Gastrocnemius medialis (tissue), 4 donors: ENCODE results near the gene ZNF683. TPM values are rescaled to one million over a fixed set of nuclear protein-coding genes. Genes with fewer than 3 reads are reported as not detected.

Experiments used
- ATAC-seq, 2 donors: fragments of 150-250 bp; one replicate each; pipeline ENCODE4 v1.9.1; 2016
- DNase-seq, 2 donors: peaks; one replicate each; pipeline ENCODE4 v3.0.0-alpha.2; 2019
- H3K27ac ChIP-seq, 4 donors: fragments of 200-600 bp; sonication (generic); 1 replicate in 1 of 4; 2 replicates in 3 of 4; pipeline ENCODE4 v1.5.1; 2016 to 2018; ENCODE audit warnings: mild to moderate bottlenecking in 2 of 4, moderate library complexity in 1 of 4
- H3K27me3 ChIP-seq, 3 donors: fragments of 200-600 bp; sonication (generic) in 2 of 3; 1 replicate in 1 of 3; 2 replicates in 2 of 3; pipeline versions ENCODE4 v1.5.1 to v1.6.0; 2016 to 2019; ENCODE audit warnings: mild to moderate bottlenecking in 1 of 3, moderate library complexity in 1 of 3
- H3K36me3 ChIP-seq, 2 donors: fragments of 200-600 bp; sonication (generic) in 1 of 2; one replicate each; pipeline ENCODE4 v1.5.1; 2017 to 2018
- H3K4me1 ChIP-seq, 2 donors: fragments of 200-600 bp; sonication (generic) in 1 of 2; one replicate each; pipeline ENCODE4 v1.5.1; 2016 to 2017; ENCODE audit warnings: mild to moderate bottlenecking in 2 of 2
- H3K4me3 ChIP-seq, 4 donors: fragments of 200-600 bp; sonication (generic) in 3 of 4; 1 replicate in 1 of 4; 2 replicates in 3 of 4; pipeline ENCODE4 v1.5.1; 2016 to 2019; ENCODE audit warnings: mild to moderate bottlenecking in 2 of 4
- H3K9me3 ChIP-seq, 3 donors: fragments of 200-600 bp; sonication (generic) in 2 of 3; 1 replicate in 1 of 3; 2 replicates in 2 of 3; pipeline ENCODE4 v1.5.1; 2016 to 2019
- CTCF ChIP-seq, 5 experiments: fragments of 450-650 bp in 3 of 5; fragments of 200-600 bp in 2 of 5; sonication (generic) in 2 of 5; IDR thresholded peaks in 4 of 5; conservative IDR thresholded peaks in 1 of 5; 1 replicate in 4 of 5; 2 replicates in 1 of 5; pipeline ENCODE4 v1.5.1; 2016 to 2019; ENCODE audit warnings: antibody characterized with exemption in 5 of 5, mild to moderate bottlenecking in 3 of 5, moderate library complexity in 3 of 5
- POLR2A ChIP-seq, 2 donors: fragments of 450-650 bp; IDR thresholded peaks; one replicate each; pipeline ENCODE4 v1.6.1; 2017; ENCODE audit warnings: antibody characterized with exemption in 2 of 2, mild to moderate bottlenecking in 2 of 2, moderate library complexity in 2 of 2
- in situ Hi-C, 4 donors: fragments of 200-750 bp; cut with MboI; loops; one replicate each; pipeline versions ENCODE4 v1.15.0 to v1.8.0; 2017; ENCODE audit warnings: low sequenced_read_pairs in 4 of 4
- intact Hi-C: fragments of 100-400 bp; cut with DNase I; formaldehyde crosslinking; loops from one replicate; pipeline ENCODE4 v1.15.1; 2023; ENCODE audit warnings: low total_unique reads
- total RNA-seq, 4 donors: library from RNA; depleted of rRNA; stranded (reverse); fragments of >200 nt; gene quantifications; one replicate each; pipeline versions ENCODE4 v1.1.0 to v1.2.3, GENCODE V29; 2016

The ZNF683 gene
- total RNA-seq, 4 donors from 2014 or later = not detected

- DNase-seq (no peak), ATAC-seq (no peak)
- Histone ChIP-seq H3K4me1 (no peaks in the 10 kb centered on the region), H3K4me3 (no peak within 1 kb of the TSS), H3K27me3 (peaks cover 6 to 15% (median 9%) of the 10 kb centered on the region in 3 donors), H3K27ac (no peak within 1 kb of the TSS), H3K36me3 (no peaks in the 10 kb centered on the region), H3K9me3 (no peaks in the 10 kb centered on the region)
- in situ Hi-C loops = no loop called here
- TF ChIP-seq POLR2A (IDR thresholded peaks at IDR 0.05) = no peak
- no peak for TF ChIP-seq CTCF (IDR thresholded peaks at IDR 0.05 in 4 of 5, conservative IDR thresholded peaks at IDR 0.05 in 1 of 5)
- intact Hi-C loops = no loop called here
These were observed 18.4 kb downstream of the ZNF683 start, which contains the start of gene CRYBG2 for GRCh38 chr1:26353976-26354820. TSS of gene CRYBG2 (minus strand) at chr1:26354130. CDS start at chr1:26346657, 7,473 bp downstream.

GRCh38 chr1:26353210-26353859, 19.2 kb downstream of the ZNF683 start:
- no peak for TF ChIP-seq POLR2A (IDR thresholded peaks at IDR 0.05)
- TF ChIP-seq CTCF (IDR thresholded peaks at IDR 0.05 in 4 of 5, conservative IDR thresholded peaks at IDR 0.05 in 1 of 5) = no peak
- H3K27me3 ChIP-seq = peaks cover 0 to 6% (median under 1%) of the 10 kb centered on the region in 3 donors
- no peak overlapping the region for H3K27ac ChIP-seq
- H3K36me3 ChIP-seq = no peaks in the 10 kb centered on the region
- H3K9me3 ChIP-seq = no peaks in the 10 kb centered on the region
- ATAC-seq = no peak
- no peaks in the 10 kb centered on the region for H3K4me1 ChIP-seq
- in situ Hi-C loops (no loop called here), intact Hi-C loops (no loop called here)
- no peak for DNase-seq
- no peak overlapping the region for H3K4me3 ChIP-seq

- intact Hi-C loops (no loop called here), in situ Hi-C loops (no loop called here)
- no peak for TF ChIP-seq CTCF (IDR thresholded peaks at IDR 0.05 in 4 of 5, conservative IDR thresholded peaks at IDR 0.05 in 1 of 5)
- TF ChIP-seq POLR2A (IDR thresholded peaks at IDR 0.05) = no peak
- DNase-seq = no peak
- Histone ChIP-seq H3K4me3 (no peak overlapping the region), H3K4me1 (no peaks in the 10 kb centered on the region), H3K27ac (no peak overlapping the region), H3K27me3 (no peaks in the 10 kb centered on the region), H3K9me3 (no peaks in the 10 kb centered on the region), H3K36me3 (no peaks in the 10 kb centered on the region)
- no peak for ATAC-seq
These were observed 20.2 kb downstream of the ZNF683 start for GRCh38 chr1:26352338-26352679.

- no peaks in the 10 kb centered on the region for H3K36me3 ChIP-seq
- H3K27ac ChIP-seq = no peak overlapping the region
- H3K9me3 ChIP-seq = no peaks in the 10 kb centered on the region
- DNase-seq = no peak
- intact Hi-C loops (no loop called here), in situ Hi-C loops (no loop called here)
- H3K4me3 ChIP-seq = no peak overlapping the region
- no peaks in the 10 kb centered on the region for H3K27me3 ChIP-seq
- no peak for TF ChIP-seq CTCF (IDR thresholded peaks at IDR 0.05 in 4 of 5, conservative IDR thresholded peaks at IDR 0.05 in 1 of 5)
- TF ChIP-seq POLR2A (IDR thresholded peaks at IDR 0.05) = no peak
- ATAC-seq = no peak
- H3K4me1 ChIP-seq = no peaks in the 10 kb centered on the region
These were observed 20.8 kb downstream of the ZNF683 start for GRCh38 chr1:26351590-26352337.
